PC-9 (cell line): Measurements from ENCODE around the gene PMS1. TPM values are rescaled to one million over a fixed set of nuclear protein-coding genes. Genes with fewer than 3 reads are reported as not detected.

Experiments used
- BruUV-seq: library from RNA; stranded (reverse); fragments of 400-500 nt; replicated peaks from 2 replicates; lab custom pipeline; 2021; lab: Mats Ljungman, UMichigan
- CTCF ChIA-PET: fragments of 300-600 bp; sonication (Branson Sonifier 250); formaldehyde crosslinking; loops from one replicate; lab custom pipeline; 2022; ENCODE audit warnings: antibody characterized with exemption; lab: Charles Lee
- POLR2A ChIA-PET: fragments of 300-600 bp; sonication (Branson Sonifier 250); formaldehyde crosslinking; loops from one replicate; lab custom pipeline; 2022; ENCODE audit warnings: antibody characterized with exemption; ENCODE audit not compliant: unreplicated experiment; lab: Charles Lee
- DNase-seq, 2 experiments: peaks; one replicate each; pipeline versions ENCODE4 v3.0.0 to v3.0.0-alpha.2; 2015 to 2022; ENCODE audit warnings: mixed read lengths in 1 of 2
- H2AFZ ChIP-seq: fragments of 200-600 bp; sonication (generic); 2 replicates; pipeline ENCODE4 v1.8.1; 2017; ENCODE audit warnings: antibody characterized with exemption
- H3F3A ChIP-seq: fragments of 200-600 bp; sonication (generic); 2 replicates; pipeline ENCODE4 v1.8.1; 2017; ENCODE audit warnings: antibody characterized with exemption, mild to moderate bottlenecking, low read depth; ENCODE audit not compliant: insufficient read depth
- H3K27ac ChIP-seq: fragments of 200-600 bp; sonication (generic); 2 replicates; pipeline ENCODE4 v1.6.1; 2016; ENCODE audit warnings: mixed run types
- H3K27me3 ChIP-seq: fragments of 200-600 bp; sonication (generic); 2 replicates; pipeline ENCODE4 v1.6.1; 2016; ENCODE audit warnings: low read depth, mixed run types; ENCODE audit not compliant: insufficient read depth
- H3K36me3 ChIP-seq: fragments of 200-600 bp; sonication (generic); 2 replicates; pipeline ENCODE4 v1.6.1; 2016; ENCODE audit warnings: low read depth, mixed run types
- H3K4me1 ChIP-seq: fragments of 200-600 bp; sonication (generic); replicated peaks from 2 replicates; pipeline ENCODE4 v1.6.1; 2016; ENCODE audit warnings: mixed run types; ENCODE audit not compliant: insufficient read depth
- H3K4me2 ChIP-seq: fragments of 200-600 bp; sonication (generic); 2 replicates; pipeline ENCODE4 v1.6.1; 2017; ENCODE audit warnings: mixed run types
- H3K4me3 ChIP-seq: fragments of 200-600 bp; sonication (generic); 2 replicates; pipeline ENCODE4 v1.6.1; 2016; ENCODE audit warnings: mixed run types
- H3K79me2 ChIP-seq: fragments of 200-600 bp; sonication (generic); 2 replicates; pipeline ENCODE4 v1.6.1; 2017; ENCODE audit warnings: low read depth, mixed run types
- H3K9me2 ChIP-seq: fragments of 200-600 bp; sonication (generic); 2 replicates; pipeline ENCODE4 v1.8.1; 2017; ENCODE audit warnings: mild to moderate bottlenecking; ENCODE audit not compliant: insufficient read depth
- H3K9me3 ChIP-seq: fragments of 200-600 bp; sonication (generic); 2 replicates; pipeline ENCODE4 v1.8.1; 2016; ENCODE audit warnings: low read depth; ENCODE audit not compliant: insufficient read depth
- H4K20me1 ChIP-seq: fragments of 200-600 bp; sonication (generic); 2 replicates; pipeline ENCODE4 v1.8.1; 2017; ENCODE audit not compliant: insufficient read depth
- EZH2 ChIP-seq: fragments of 200-600 bp; sonication (generic); IDR thresholded peaks from 2 replicates; pipeline ENCODE4 v1.8.0; 2017; ENCODE audit warnings: antibody characterized with exemption, low read depth
- intact Hi-C: fragments of 100-400 bp; cut with micrococcal nuclease; formaldehyde crosslinking; loops from one replicate; pipeline ENCODE4 v1.10.0; 2022; ENCODE audit not compliant: unreplicated experiment
- total RNA-seq: library from RNA; stranded (reverse); gene quantifications from 2 replicates; pipeline ENCODE4 v1.2.3, GENCODE V29; 2021
- TF ChIP-seq, protein P1 (sequence below): fragments of 200-600 bp; sonication (generic); conservative IDR thresholded peaks from 2 replicates; pipeline ENCODE4 v1.6.1; 2017; ENCODE audit warnings: mixed run types, antibody characterized with exemption, mild to moderate bottlenecking, moderate library complexity

PMS1 gene
- total RNA-seq, 1 experiment from 2014 or later: 18.6 TPM

GRCh38 chr2:189835855-189836558 is 51.8 kb downstream of the PMS1 start:
- peak overlapping the region; percentile 52; the same call in 1 of the 2 replicates for H2AFZ ChIP-seq
- H3K27ac ChIP-seq: peak overlapping the region; percentile 97
- no peaks in the 10 kb centered on the region for H3K27me3 ChIP-seq
- no peak for TF ChIP-seq EZH2
- TF ChIP-seq, protein P1, sequence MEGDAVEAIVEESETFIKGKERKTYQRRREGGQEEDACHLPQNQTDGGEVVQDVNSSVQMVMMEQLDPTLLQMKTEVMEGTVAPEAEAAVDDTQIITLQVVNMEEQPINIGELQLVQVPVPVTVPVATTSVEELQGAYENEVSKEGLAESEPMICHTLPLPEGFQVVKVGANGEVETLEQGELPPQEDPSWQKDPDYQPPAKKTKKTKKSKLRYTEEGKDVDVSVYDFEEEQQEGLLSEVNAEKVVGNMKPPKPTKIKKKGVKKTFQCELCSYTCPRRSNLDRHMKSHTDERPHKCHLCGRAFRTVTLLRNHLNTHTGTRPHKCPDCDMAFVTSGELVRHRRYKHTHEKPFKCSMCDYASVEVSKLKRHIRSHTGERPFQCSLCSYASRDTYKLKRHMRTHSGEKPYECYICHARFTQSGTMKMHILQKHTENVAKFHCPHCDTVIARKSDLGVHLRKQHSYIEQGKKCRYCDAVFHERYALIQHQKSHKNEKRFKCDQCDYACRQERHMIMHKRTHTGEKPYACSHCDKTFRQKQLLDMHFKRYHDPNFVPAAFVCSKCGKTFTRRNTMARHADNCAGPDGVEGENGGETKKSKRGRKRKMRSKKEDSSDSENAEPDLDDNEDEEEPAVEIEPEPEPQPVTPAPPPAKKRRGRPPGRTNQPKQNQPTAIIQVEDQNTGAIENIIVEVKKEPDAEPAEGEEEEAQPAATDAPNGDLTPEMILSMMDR: no peak
- H3K4me2 ChIP-seq: peak overlapping the region; percentile 43
- peaks cover 17% of the 10 kb centered on the region for H3K4me1 ChIP-seq
- no peaks in the 10 kb centered on the region for H4K20me1 ChIP-seq
- H3K79me2 ChIP-seq: no peaks in the 10 kb centered on the region
- no TSS peak for BruUV-seq
- DNase-seq: no peak
- H3F3A ChIP-seq: peaks cover 8% of the 10 kb centered on the region
- H3K4me3 ChIP-seq: no peak overlapping the region
- POLR2A ChIA-PET: no interaction called here
- CTCF ChIA-PET: interaction anchor here (0.5 kb wide), 1 partner anchor 25 kb away, joined by 7 read pairs; no protein-coding TSS in a partner anchor
- no peaks in the 10 kb centered on the region for H3K9me3 ChIP-seq
- no peaks in the 10 kb centered on the region for H3K36me3 ChIP-seq
- no peaks in the 10 kb centered on the region for H3K9me2 ChIP-seq
- intact Hi-C loops: no loop called here

DNA sequence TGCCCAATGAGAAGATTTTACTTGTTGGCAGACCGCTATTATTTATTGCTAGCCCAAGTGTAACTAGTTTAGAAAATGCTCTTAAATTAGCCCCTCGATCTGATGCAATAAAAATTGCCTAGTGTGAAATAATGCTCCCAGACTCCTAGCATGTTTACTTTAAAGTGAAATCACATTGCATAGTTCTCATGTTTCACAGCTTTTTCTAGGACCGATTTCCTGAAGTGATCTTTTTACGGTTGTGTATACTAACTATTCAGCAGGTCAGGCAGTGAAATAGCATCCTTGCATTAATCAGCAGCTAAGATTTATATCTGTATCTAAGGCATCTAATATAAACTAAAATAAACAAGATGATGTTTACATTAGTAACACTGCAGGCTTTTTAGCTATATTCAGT is 52.4 kb downstream of the PMS1 start:
- Histone ChIP-seq H3K79me2 (no peaks in the 10 kb centered on the region), H3K4me1 (peaks cover 17% of the 10 kb centered on the region), H4K20me1 (no peaks in the 10 kb centered on the region), H3F3A (peaks cover 8% of the 10 kb centered on the region), H3K27ac (peak overlapping the region; percentile 97), H3K4me2 (peak overlapping the region; percentile 43), H3K9me2 (no peaks in the 10 kb centered on the region), H3K9me3 (no peaks in the 10 kb centered on the region), H3K4me3 (no peak overlapping the region), H3K36me3 (no peaks in the 10 kb centered on the region), H3K27me3 (no peaks in the 10 kb centered on the region), H2AFZ (peak overlapping the region; percentile 52; the same call in 1 of the 2 replicates)
- no TSS peak for BruUV-seq
- ChIA-PET CTCF (interaction anchor here (0.5 kb wide), 1 partner anchor 24 kb away, joined by 7 read pairs; no protein-coding TSS in a partner anchor), POLR2A (interaction anchor here (0.7 kb wide), 1 partner anchor 223 kb away, joined by 5 read pairs; no protein-coding TSS in a partner anchor)
- DNase-seq: peak in 1 of 2 experiments; percentile 83
- TF ChIP-seq, protein P1: no peak
- TF ChIP-seq EZH2: no peak
- intact Hi-C loops: no loop called here

DNA sequence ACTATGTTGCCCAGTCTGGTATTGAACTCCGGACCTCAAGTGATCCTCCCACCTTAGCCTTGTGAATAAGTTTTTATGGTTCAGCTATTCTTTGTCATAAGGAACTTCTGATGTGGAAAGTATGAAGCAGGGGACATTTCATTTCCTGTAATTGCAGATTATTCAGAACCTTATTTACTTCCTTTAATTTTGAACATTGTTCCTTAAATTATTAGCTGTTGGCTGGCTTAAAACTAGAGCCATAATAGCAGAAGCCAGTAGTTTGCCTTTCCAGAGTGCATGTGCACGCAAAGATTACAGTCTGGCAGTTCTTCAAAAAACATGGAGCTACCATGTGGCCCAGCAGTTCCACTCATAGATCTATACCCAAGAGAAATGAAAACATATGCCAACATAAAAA is 53.1 kb downstream of the PMS1 start:
- no peaks in the 10 kb centered on the region for H4K20me1 ChIP-seq
- BruUV-seq: no TSS peak
- no peak for DNase-seq
- peaks cover 17% of the 10 kb centered on the region for H3K4me1 ChIP-seq
- no peaks in the 10 kb centered on the region for H3K9me2 ChIP-seq
- H3K9me3 ChIP-seq: no peaks in the 10 kb centered on the region
- CTCF ChIA-PET: no interaction called here
- POLR2A ChIA-PET: interaction anchor here (0.7 kb wide), 1 partner anchor 222 kb away, joined by 5 read pairs; no protein-coding TSS in a partner anchor
- H2AFZ ChIP-seq: no peak overlapping the region
- H3F3A ChIP-seq: peaks cover 8% of the 10 kb centered on the region
- H3K4me2 ChIP-seq: 0 out of 2 replicates have a peak overlapping the region, but pooled peaks have one; percentile 18
- H3K36me3 ChIP-seq: no peaks in the 10 kb centered on the region
- no peaks in the 10 kb centered on the region for H3K27me3 ChIP-seq
- TF ChIP-seq, protein P1: no peak
- no peak for TF ChIP-seq EZH2
- no peak overlapping the region for H3K4me3 ChIP-seq
- H3K79me2 ChIP-seq: no peaks in the 10 kb centered on the region
- intact Hi-C loops: no loop called here
- H3K27ac ChIP-seq: peak overlapping the region; percentile 97
